HepG2 (cell line): ENCODE measurements around the gene METTL5. TPM values are rescaled to one million over a fixed set of nuclear protein-coding genes. Genes with fewer than 3 reads are reported as not detected.

Experiments
- ATAC-seq: fragments of 200-7000 bp; cut with Tn5 transposase; 3 replicates; pipeline ENCODE4 v1.9.1; 2020; ENCODE audit warnings: mild to moderate bottlenecking, moderate library complexity
- BruUV-seq: library from RNA; stranded (reverse); fragments of 400-500 nt; replicated peaks from 2 replicates; lab custom pipeline; 2021; lab: Mats Ljungman, UMichigan
- CTCF ChIA-PET: fragments of 300-600 bp; formaldehyde crosslinking; extraction: SDS; loops from one replicate; lab custom pipeline; 2021; ENCODE audit warnings: low total read pairs, inconsistent platforms, low intra/inter-chr PET ratio; lab: Yijun Ruan, JAX
- POLR2A ChIA-PET: fragments of 350-600 bp; sonication (Branson Sonifier 250); formaldehyde crosslinking; loops from one replicate; lab custom pipeline; 2020; ENCODE audit warnings: antibody characterized with exemption, inconsistent platforms; lab: Yijun Ruan, JAX
- DNase-seq: peaks from one replicate; pipeline ENCODE4 v3.0.0-alpha.2; 2015; ENCODE audit warnings: low spot score
- FAIRE-seq: peaks from 3 replicates; lab custom pipeline; 2011; peaks lifted over from hg19 to GRCh38; lab: Jason Lieb, UNC
- H2AFZ ChIP-seq: one replicate; pipeline ENCODE4 v1.6.1; 2011; ENCODE audit warnings: low read length, inconsistent platforms
- H3K27ac ChIP-seq: fragments of 300-600 bp; 3 replicates; pipeline ENCODE4 v1.8.0; 2011; ENCODE audit warnings: mixed run types, mild to moderate bottlenecking, mixed read lengths, low read length, inconsistent platforms; ENCODE audit not compliant: insufficient read depth; ENCODE audit errors: extremely low read length
- H3K27me3 ChIP-seq, 2 experiments: fragments of 200-600 bp in 1 of 2; 2 replicates in 1 of 2; 3 replicates in 1 of 2; pipeline versions ENCODE4 v1.6.0 to v1.8.0; 2011; ENCODE audit warnings: low read length in 2 of 2, mild to moderate bottlenecking in 2 of 2, moderate library complexity in 2 of 2, inconsistent platforms in 1 of 2; ENCODE audit not compliant: insufficient read depth in 2 of 2, control insufficient read depth in 1 of 2
- H3K36me3 ChIP-seq, 2 experiments: fragments of 200-600 bp in 1 of 2; replicated peaks in 1 of 2; 2 replicates in 1 of 2; 3 replicates in 1 of 2; pipeline versions ENCODE4 v1.5.1 to v1.8.0; 2011; ENCODE audit warnings: low read length in 2 of 2, inconsistent platforms in 1 of 2; ENCODE audit not compliant: insufficient read depth in 2 of 2, control insufficient read depth in 1 of 2
- H3K4me1 ChIP-seq: 2 replicates; pipeline ENCODE4 v1.5.1; 2012; ENCODE audit warnings: low read length, inconsistent platforms; ENCODE audit not compliant: insufficient read depth
- H3K4me2 ChIP-seq: 2 replicates; pipeline ENCODE4 v1.6.0; 2011; ENCODE audit warnings: low read depth, low read length, inconsistent platforms
- H3K4me3 ChIP-seq, 3 experiments: fragments of 200-600 bp in 1 of 3; sonication (generic), shearing (Covaris generic) in 1 of 3; replicated peaks in 1 of 3; 2 replicates each; pipeline ENCODE4 v1.5.1; 2011 to 2016; ENCODE audit warnings: low read length in 3 of 3, inconsistent platforms in 2 of 3, low read depth in 2 of 3, mild to moderate bottlenecking in 2 of 3, control low read depth in 1 of 3, mixed read lengths in 1 of 3; ENCODE audit not compliant: insufficient read depth in 1 of 3
- H3K79me2 ChIP-seq: one replicate; pipeline ENCODE4 v1.6.1; 2011; ENCODE audit warnings: low read length, inconsistent platforms; ENCODE audit not compliant: insufficient read depth
- H3K9ac ChIP-seq: 2 replicates; pipeline ENCODE4 v1.6.0; 2011; ENCODE audit warnings: mild to moderate bottlenecking, low read depth, low read length, inconsistent platforms; ENCODE audit not compliant: insufficient read depth
- H3K9me3 ChIP-seq: 2 replicates; pipeline ENCODE4 v1.5.1; 2012; ENCODE audit warnings: mild to moderate bottlenecking, low read length
- H4K20me1 ChIP-seq: 2 replicates; pipeline ENCODE4 v1.6.0; 2011; ENCODE audit warnings: inconsistent platforms, mild to moderate bottlenecking, low read length, moderate library complexity; ENCODE audit not compliant: insufficient read depth
- AKAP8 ChIP-seq: sonication (generic); formaldehyde crosslinking; IDR thresholded peaks from 2 replicates; pipeline ENCODE4 v1.5.1; 2020; ENCODE audit warnings: mild to moderate bottlenecking, missing genetic modification reagents
- FOXO1 ChIP-seq: sonication (generic); formaldehyde crosslinking; IDR thresholded peaks from 2 replicates; pipeline ENCODE4 v1.4.0; 2020; ENCODE audit warnings: missing genetic modification reagents
- HOXA9 ChIP-seq: sonication (generic); formaldehyde crosslinking; IDR thresholded peaks from 2 replicates; pipeline ENCODE4 v1.8.1; 2022; ENCODE audit warnings: missing genetic modification reagents, mild to moderate bottlenecking, moderate library complexity, borderline replicate concordance
- IKZF5 ChIP-seq: IDR thresholded peaks from 2 replicates; pipeline ENCODE4 v1.6.1; 2018; ENCODE audit warnings: missing genetic modification reagents, mild to moderate bottlenecking, missing compliant biosample characterization
- MTA3 ChIP-seq: sonication (generic); formaldehyde crosslinking; IDR thresholded peaks from 2 replicates; pipeline ENCODE4 v1.4.0; 2020; ENCODE audit warnings: missing genetic modification reagents
- SMARCE1 ChIP-seq: fragments of 450-650 bp; IDR thresholded peaks from 2 replicates; pipeline ENCODE4 v1.6.1; 2017; ENCODE audit warnings: borderline replicate concordance
- SOX6 ChIP-seq, 2 experiments: fragments of 450-650 bp in 1 of 2; sonication (generic) in 1 of 2; formaldehyde crosslinking in 1 of 2; IDR thresholded peaks; 2 replicates each; pipeline versions ENCODE4 v1.4.0 to v1.6.1; 2017 to 2020; ENCODE audit warnings: antibody characterized with exemption in 1 of 2, mild to moderate bottlenecking in 1 of 2, missing genetic modification reagents in 1 of 2
- SRSF9 ChIP-seq: fragments of 200-400 bp; formaldehyde crosslinking; IDR thresholded peaks from 2 replicates; pipeline ENCODE4 v1.6.1; 2018; ENCODE audit warnings: borderline replicate concordance, mild to moderate bottlenecking, low read depth, low read length; ENCODE audit not compliant: insufficient read depth, poor library complexity, severe bottlenecking
- TP53 ChIP-seq: sonication (generic); formaldehyde crosslinking; conservative IDR thresholded peaks from 2 replicates; pipeline ENCODE4 v1.4.0; 2020; ENCODE audit warnings: missing genetic modification reagents
- ZFP41 ChIP-seq: sonication (generic); formaldehyde crosslinking; IDR thresholded peaks from 2 replicates; pipeline ENCODE4 v1.4.0; 2020; ENCODE audit warnings: mild to moderate bottlenecking, missing genetic modification reagents, borderline replicate concordance
- ZFP90 ChIP-seq: sonication (generic); formaldehyde crosslinking; IDR thresholded peaks from 2 replicates; pipeline ENCODE4 v1.8.0; 2022; ENCODE audit warnings: missing genetic modification reagents, mild to moderate bottlenecking, inconsistent platforms, borderline replicate concordance
- ZKSCAN5 ChIP-seq: sonication (generic); formaldehyde crosslinking; IDR thresholded peaks from 2 replicates; pipeline ENCODE4 v1.5.1; 2020; ENCODE audit warnings: mild to moderate bottlenecking, missing genetic modification reagents
- ZNF296 ChIP-seq: sonication (generic); formaldehyde crosslinking; conservative IDR thresholded peaks from 2 replicates; pipeline ENCODE4 v1.5.0; 2020; ENCODE audit warnings: mild to moderate bottlenecking, missing genetic modification reagents
- ZNF407 ChIP-seq: sonication (generic); formaldehyde crosslinking; IDR thresholded peaks from one replicate; pipeline ENCODE4 v1.5.1; 2020; ENCODE audit warnings: mild to moderate bottlenecking, missing genetic modification reagents; ENCODE audit errors: not compliant biosample characterization
- ZNF549 ChIP-seq: sonication (generic); formaldehyde crosslinking; IDR thresholded peaks from 2 replicates; pipeline ENCODE4 v1.5.0; 2020; ENCODE audit warnings: missing genetic modification reagents
- ZNF562 ChIP-seq: sonication (generic); formaldehyde crosslinking; IDR thresholded peaks from 2 replicates; pipeline ENCODE4 v1.8.0; 2022; ENCODE audit warnings: missing genetic modification reagents, borderline replicate concordance
- ZNF569 ChIP-seq: sonication (generic); formaldehyde crosslinking; IDR thresholded peaks from 2 replicates; pipeline ENCODE4 v1.5.0; 2020; ENCODE audit warnings: mild to moderate bottlenecking, missing genetic modification reagents, moderate library complexity, borderline replicate concordance
- WGBS: methylation state at CpG from one replicate; pipeline ENCODE4 v1.1.6; 2017; ENCODE audit warnings: low lambda C conversion rate; 5-methylcytosine and 5-hydroxymethylcytosine counted together
- in situ Hi-C: cut with HindIII; loops from 2 replicates; pipeline ENCODE4 v1.10.0; 2017; ENCODE audit warnings: low pct_unique_long_range_greater_than_20kb; ENCODE audit not compliant: extremely low pct_ligation_motif_present
- intact Hi-C: fragments of 100-400 bp; cut with micrococcal nuclease; formaldehyde crosslinking; loops from one replicate; pipeline ENCODE4 v1.10.0; 2022; ENCODE audit not compliant: unreplicated experiment
- polyA plus RNA-seq, 8 experiments: library from polyadenylated mRNA; depleted of rRNA in 3 of 8; stranded (reverse) in 7 of 8; unstranded in 1 of 8; fragments of >200 nt; fragmentation: Illumina TruSeq in 4 of 8; extraction: Trizol in 4 of 8; gene quantifications; 2 replicates each; pipeline versions ENCODE4 v1.2.1 to v1.2.3, GENCODE V29; 2011 to 2016; ENCODE audit warnings: low read depth in 4 of 8, missing spikeins in 1 of 8, mixed read lengths in 1 of 8; ENCODE audit not compliant: insufficient read depth in 1 of 8
- total RNA-seq, 5 experiments: library from RNA; depleted of rRNA; stranded (reverse); fragments of >200 nt; fragmentation: Illumina TruSeq; extraction: Trizol; gene quantifications; 2 replicates each; pipeline ENCODE4 v1.2.3, GENCODE V29; 2016; ENCODE audit warnings: low read depth in 1 of 5

The METTL5 gene
- total and polyA plus RNA-seq, 2 of the 13 experiments (the other 11 are each of a cell fraction or from before 2014, with no cell fraction given), result 50.7 to 95.1 TPM

- no peaks in the 10 kb centered on the region for H3K9me3 ChIP-seq
- H2AFZ ChIP-seq, result no peak overlapping the region
- peaks cover 14% of the 10 kb centered on the region for H3K4me1 ChIP-seq
- FAIRE-seq (no peak), DNase-seq (no peak), ATAC-seq (no peak; the same call in 2 of the 3 replicates)
- CTCF ChIA-PET, result no interaction called here
- BruUV-seq, result no TSS peak
- no peak overlapping the region for H3K4me3 ChIP-seq
- H3K36me3 ChIP-seq, result no peaks in the 10 kb centered on the region
- no peak overlapping the region for H3K27ac ChIP-seq
- no peaks in the 10 kb centered on the region for H4K20me1 ChIP-seq
- in situ Hi-C loops, result no loop called here
- WGBS, result 96% methylated on average over 1 of the region's 1 CpG
- POLR2A ChIA-PET, result no interaction called here
- no peak overlapping the region for H3K4me2 ChIP-seq
- H3K9ac ChIP-seq, result no peak overlapping the region
- H3K79me2 ChIP-seq, result no peaks in the 10 kb centered on the region
- H3K27me3 ChIP-seq, result no peaks in the 10 kb centered on the region
- intact Hi-C loops, result no loop called here
- TF ChIP-seq ZNF407 (CRISPR knock-in tag) (no peak), MTA3 (CRISPR knock-in tag) (no peak), TP53 (no peak), FOXO1 (CRISPR knock-in tag) (no peak), AKAP8 (no peak), SOX6 (IDR thresholded peaks at IDR 0.05) (no peak), SOX6 (CRISPR knock-in tag; IDR thresholded peaks at IDR 0.05) (no peak), ZKSCAN5 (CRISPR knock-in tag) (no peak), SRSF9 (no peak), SMARCE1 (no peak), IKZF5 (no peak), ZNF549 (CRISPR knock-in tag) (no peak), ZNF569 (CRISPR knock-in tag) (no peak), ZFP90 (CRISPR knock-in tag) (no peak), ZNF562 (CRISPR knock-in tag) (no peak), ZNF296 (CRISPR knock-in tag) (no peak), HOXA9 (no peak), ZFP41 (no peak)
Observed at GRCh38 chr2:169782513-169782912, 42.2 kb downstream of the METTL5 start.
